HepG2 (cell line): Measurements from ENCODE around the gene SEPTIN5. TPM values are rescaled to one million over a fixed set of nuclear protein-coding genes. Genes with fewer than 3 reads are reported as not detected.

Experiments
- ATF2 ChIP-seq: sonication (generic); formaldehyde crosslinking; IDR thresholded peaks from 2 replicates; pipeline ENCODE4 v1.4.0; 2020; ENCODE audit warnings: missing genetic modification reagents
- GLI4 ChIP-seq: sonication (generic); formaldehyde crosslinking; IDR thresholded peaks from 2 replicates; pipeline ENCODE4 v1.5.1; 2020; ENCODE audit warnings: missing genetic modification reagents, mild to moderate bottlenecking, moderate library complexity, borderline replicate concordance
- HOXA9 ChIP-seq: sonication (generic); formaldehyde crosslinking; IDR thresholded peaks from 2 replicates; pipeline ENCODE4 v1.8.1; 2022; ENCODE audit warnings: missing genetic modification reagents, mild to moderate bottlenecking, moderate library complexity, borderline replicate concordance
- NFAT5 ChIP-seq: sonication (generic); formaldehyde crosslinking; IDR thresholded peaks from 2 replicates; pipeline ENCODE4 v1.4.0; 2020; ENCODE audit warnings: missing genetic modification reagents
- PPARG ChIP-seq: conservative IDR thresholded peaks from 2 replicates; pipeline ENCODE4 v1.6.1; 2016; ENCODE audit warnings: missing biosample characterization, missing genetic modification reagents
- TFDP2 ChIP-seq: sonication (generic); formaldehyde crosslinking; IDR thresholded peaks from 2 replicates; pipeline ENCODE4 v1.4.0; 2020; ENCODE audit warnings: missing genetic modification reagents
- YY1 ChIP-seq: IDR thresholded peaks from 2 replicates; pipeline ENCODE4 v1.6.1; 2011; ENCODE audit warnings: low read length, low read depth, moderate library complexity, mild to moderate bottlenecking; ENCODE audit not compliant: insufficient read depth, insufficient replicate concordance
- ZBTB38 ChIP-seq: sonication (generic); formaldehyde crosslinking; IDR thresholded peaks from 2 replicates; pipeline ENCODE4 v1.5.1; 2020; ENCODE audit warnings: mild to moderate bottlenecking, missing genetic modification reagents
- ZBTB7B ChIP-seq: sonication (generic); formaldehyde crosslinking; IDR thresholded peaks from 2 replicates; pipeline ENCODE4 v1.4.0; 2020; ENCODE audit warnings: missing genetic modification reagents
- ZNF362 ChIP-seq: sonication (generic); formaldehyde crosslinking; IDR thresholded peaks from 2 replicates; pipeline ENCODE4 v1.4.0; 2020; ENCODE audit warnings: missing genetic modification reagents, mild to moderate bottlenecking, borderline replicate concordance
- ZNF512B ChIP-seq: sonication (generic); formaldehyde crosslinking; IDR thresholded peaks from 2 replicates; pipeline ENCODE4 v1.5.1; 2020; ENCODE audit warnings: missing genetic modification reagents, mild to moderate bottlenecking, borderline replicate concordance
- ZNF543 ChIP-seq: sonication (generic); formaldehyde crosslinking; IDR thresholded peaks from 2 replicates; pipeline ENCODE4 v1.4.0; 2020; ENCODE audit warnings: mild to moderate bottlenecking, missing genetic modification reagents
- ZNF564 ChIP-seq: sonication (generic); formaldehyde crosslinking; IDR thresholded peaks from 2 replicates; pipeline ENCODE4 v1.8.1; 2023; ENCODE audit warnings: mild to moderate bottlenecking, missing genetic modification reagents
- ZNF784 ChIP-seq: sonication (generic); formaldehyde crosslinking; IDR thresholded peaks from 2 replicates; pipeline ENCODE4 v1.5.1; 2020; ENCODE audit warnings: missing genetic modification reagents, mild to moderate bottlenecking, borderline replicate concordance
- ZSCAN12 ChIP-seq: sonication (generic); formaldehyde crosslinking; IDR thresholded peaks from 2 replicates; pipeline ENCODE4 v1.9.0; 2021; ENCODE audit warnings: mild to moderate bottlenecking, missing genetic modification reagents
- polyA plus RNA-seq, 8 experiments: library from polyadenylated mRNA; depleted of rRNA in 3 of 8; stranded (reverse) in 7 of 8; unstranded in 1 of 8; fragments of >200 nt; fragmentation: Illumina TruSeq in 4 of 8; extraction: Trizol in 4 of 8; gene quantifications; 2 replicates each; pipeline versions ENCODE4 v1.2.1 to v1.2.3, GENCODE V29; 2011 to 2016; ENCODE audit warnings: low read depth in 4 of 8, missing spikeins in 1 of 8, mixed read lengths in 1 of 8; ENCODE audit not compliant: insufficient read depth in 1 of 8
- total RNA-seq, 5 experiments: library from RNA; depleted of rRNA; stranded (reverse); fragments of >200 nt; fragmentation: Illumina TruSeq; extraction: Trizol; gene quantifications; 2 replicates each; pipeline ENCODE4 v1.2.3, GENCODE V29; 2016; ENCODE audit warnings: low read depth in 1 of 5

Gene SEPTIN5
- total and polyA plus RNA-seq, 2 of the 13 experiments (the other 11 are each of a cell fraction or from before 2014, with no cell fraction given), result 0.33 TPM; not detected in 1

- TF ChIP-seq ZNF512B (CRISPR knock-in tag) (no peak), ZNF362 (CRISPR knock-in tag) (no peak), ZBTB38 (peak; percentile 38; the same call in 1 of the 2 replicates), ZNF784 (no peak), ATF2 (CRISPR knock-in tag) (no peak), GLI4 (CRISPR knock-in tag) (no peak), ZNF543 (CRISPR knock-in tag) (peak; percentile 66; the same call in 1 of the 2 replicates), ZSCAN12 (no peak), YY1 (no peak), PPARG (no peak), NFAT5 (CRISPR knock-in tag) (no peak), ZNF564 (CRISPR knock-in tag) (no peak), TFDP2 (CRISPR knock-in tag) (peak; percentile 41; the same call in 1 of the 2 replicates), ZBTB7B (CRISPR knock-in tag) (no peak), HOXA9 (CRISPR knock-in tag) (peak; percentile 63; the same call in 1 of the 2 replicates)
Measured at GRCh38 chr22:19723232-19723982, 9.1 kb downstream of the SEPTIN5 start, which contains the start of gene GP1BB (continued).
